22Rv1 (cell line): ENCODE results near the gene SDF2L1.

Source experiments
- CTCF ChIP-seq: fragments of 450-650 bp; IDR thresholded peaks from 2 replicates; pipeline ENCODE4 v1.5.1; 2017; ENCODE audit warnings: mild to moderate bottlenecking
- ZFX ChIP-seq: fragments of 450-650 bp; IDR thresholded peaks from 2 replicates; pipeline ENCODE4 v1.6.1; 2017; ENCODE audit warnings: antibody characterized with exemption, borderline replicate concordance

DNA sequence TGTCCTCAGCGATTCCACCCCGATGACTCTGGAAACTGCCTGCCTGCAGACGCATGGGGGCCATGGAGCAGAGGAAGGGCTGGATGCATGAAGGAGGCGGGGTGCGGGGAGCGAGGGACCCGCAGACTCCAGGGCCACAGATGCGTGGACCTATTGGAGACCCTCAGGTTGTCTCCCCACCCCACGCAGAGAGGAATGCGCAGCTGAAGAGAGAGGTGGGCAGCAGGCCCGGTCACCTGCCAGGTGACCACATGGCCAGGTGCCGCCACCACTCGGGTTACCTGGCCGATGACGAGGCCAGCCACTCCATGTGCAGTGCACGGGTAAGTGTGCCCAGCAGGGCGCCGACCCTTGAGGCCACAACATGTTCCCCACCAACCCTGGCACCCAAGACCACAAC is 9.2 kb upstream of the SDF2L1 start:
- TF ChIP-seq CTCF, result no peak
- TF ChIP-seq ZFX, result no peak
